ENCODE measurements around the gene CLASP2.
"Not testable (repeated sequence)": the region's sequence is repeated elsewhere in the genome, so short reads cannot be mapped to it uniquely, and the experiment has no call there.

Gene CLASP2

DNA sequence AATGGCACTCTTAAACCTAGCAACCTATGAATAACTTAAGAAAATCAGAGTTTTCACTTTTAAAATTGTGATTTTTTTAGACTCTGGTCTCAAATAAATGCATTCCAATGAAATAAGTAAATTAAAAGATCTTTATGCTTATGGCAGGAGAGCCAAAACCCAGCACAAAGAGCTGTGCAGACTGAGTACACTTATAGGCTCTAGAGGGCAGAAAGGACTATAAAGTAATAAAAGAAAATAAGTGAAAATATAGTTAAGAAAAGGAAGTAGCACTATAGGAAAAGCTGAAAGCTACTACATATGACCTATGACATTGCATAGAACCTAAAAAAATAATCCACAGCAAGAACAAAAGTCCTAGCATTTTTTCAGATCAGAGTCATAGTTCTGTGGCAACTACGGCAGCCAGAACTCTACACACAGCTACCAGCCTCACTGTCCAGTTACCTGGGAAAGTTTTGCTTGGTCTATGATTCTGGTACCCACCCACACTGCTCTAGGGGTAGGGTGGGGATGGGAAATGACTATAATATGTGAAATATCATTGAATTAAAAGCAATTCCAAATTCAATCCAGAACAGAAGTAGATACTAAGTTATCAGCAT, 30.5 kb downstream of the CLASP2 start:
- DNase-seq, result no peak

DNA sequence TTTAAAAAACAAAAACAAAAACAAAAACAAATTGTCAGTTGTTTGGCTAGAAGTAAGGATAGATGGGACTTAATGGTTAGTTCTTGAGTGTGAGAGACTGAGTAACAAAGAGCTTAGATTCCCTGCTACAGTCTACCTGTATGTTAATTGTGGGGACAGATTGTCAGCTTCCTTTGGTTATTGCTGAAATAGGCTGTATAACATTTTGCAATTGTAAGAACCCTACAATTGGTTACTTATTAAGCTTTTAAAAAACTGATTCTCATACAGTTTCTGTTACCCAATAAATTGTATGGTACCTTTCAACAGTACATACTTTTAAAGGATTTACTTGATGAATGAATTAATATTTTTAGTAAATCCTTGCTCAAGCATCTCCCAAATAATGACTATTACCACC, 35.3 kb downstream of the CLASP2 start:
- DNase-seq, result no peak

DNA sequence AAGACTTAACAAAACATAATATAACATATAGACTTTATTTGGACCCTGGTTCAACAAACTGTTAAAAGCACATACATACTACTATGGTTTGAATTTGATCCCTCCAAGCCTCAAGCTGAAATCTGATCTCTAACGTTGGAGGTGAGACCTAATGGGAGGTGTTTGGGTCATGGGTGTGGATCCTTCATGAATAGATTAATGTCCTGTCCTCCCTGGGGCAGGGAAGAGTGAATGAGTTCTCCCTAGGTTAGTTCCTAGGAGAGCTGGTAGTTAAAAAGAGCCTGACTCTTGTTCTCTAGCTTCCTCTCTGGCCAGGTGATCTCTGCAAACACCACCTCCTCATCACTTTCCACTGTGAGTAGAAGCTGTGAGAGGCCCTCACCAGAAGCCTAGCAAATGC, 36.4 kb downstream of the CLASP2 start:
- DNase-seq, result no peak

DNA sequence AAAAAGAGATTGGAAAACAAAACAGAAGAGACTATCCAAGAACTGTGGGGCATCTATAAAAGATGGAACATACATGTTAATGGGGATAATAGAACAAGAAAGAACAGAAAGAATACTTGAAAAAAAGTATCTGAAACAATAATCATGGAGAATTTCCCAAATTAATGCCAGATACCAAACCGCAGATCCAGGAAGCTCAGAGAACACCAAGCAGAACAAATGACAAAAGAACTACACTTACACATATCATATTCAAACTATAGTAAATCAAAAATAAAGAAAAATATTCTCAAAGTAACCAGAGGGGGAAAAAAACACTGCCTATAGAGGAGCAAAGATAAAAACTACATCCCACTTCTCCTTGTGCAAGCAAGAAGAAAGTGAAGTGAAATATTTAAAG, 40.0 kb downstream of the CLASP2 start:
- DNase-seq, result no peak

DNA sequence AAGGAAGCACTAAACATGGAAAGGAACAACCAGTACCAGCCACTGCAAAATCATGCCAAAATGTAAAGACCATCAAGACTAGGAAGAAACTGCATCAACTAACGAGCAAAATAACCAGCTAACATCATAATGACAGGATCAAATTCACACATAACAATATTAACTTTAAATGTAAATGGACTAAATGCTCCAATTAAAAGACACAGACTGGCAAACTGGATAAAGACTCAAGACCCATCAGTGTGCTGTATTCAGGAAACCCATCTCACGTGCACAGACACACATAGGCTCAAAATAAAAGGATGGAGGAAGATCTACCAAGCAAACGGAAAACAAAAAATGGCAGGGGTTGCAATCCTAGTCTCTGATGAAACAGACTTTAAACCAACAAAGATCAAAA, 44.6 kb downstream of the CLASP2 start:
- DNase-seq, result not testable (repeated sequence)

DNA sequence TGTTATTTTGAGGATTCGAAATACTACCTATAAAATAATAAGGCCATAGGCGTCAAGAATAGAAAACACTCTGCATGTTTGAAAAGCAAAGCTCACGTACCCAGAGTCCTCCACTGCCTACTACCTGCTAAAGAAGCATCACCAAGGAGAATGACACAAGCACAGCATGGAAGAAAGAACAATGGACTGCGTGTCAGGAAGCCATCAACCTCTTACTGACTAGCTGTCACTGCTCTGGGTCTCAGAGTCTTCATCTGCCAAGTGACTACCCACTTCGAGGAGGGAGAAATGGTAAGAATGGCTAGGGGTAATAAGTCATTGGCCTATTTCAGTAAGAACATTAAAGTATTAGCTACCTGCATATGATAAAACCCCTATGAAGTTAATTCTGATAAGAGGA, 49.4 kb downstream of the CLASP2 start:
- no peak for DNase-seq

DNA sequence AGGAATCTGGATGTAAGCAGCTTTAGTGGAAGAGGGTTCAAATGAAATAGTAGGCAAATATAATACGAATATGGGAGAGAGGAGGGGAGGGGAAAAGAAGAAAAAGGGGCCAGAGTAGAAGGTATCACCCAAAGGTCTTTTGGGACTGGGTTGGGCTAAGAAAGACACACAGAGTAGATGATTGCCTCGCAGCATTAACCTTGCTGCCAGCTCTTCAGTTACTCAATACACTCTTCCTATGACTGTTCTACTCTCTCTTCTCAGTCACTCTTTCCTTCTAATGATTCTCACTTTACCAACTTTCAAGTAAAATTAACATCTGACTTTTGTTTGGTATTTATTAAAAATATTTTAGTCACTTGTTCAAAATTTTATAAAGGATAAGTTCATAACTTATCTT, 52.8 kb downstream of the CLASP2 start:
- DNase-seq, result no peak

DNA sequence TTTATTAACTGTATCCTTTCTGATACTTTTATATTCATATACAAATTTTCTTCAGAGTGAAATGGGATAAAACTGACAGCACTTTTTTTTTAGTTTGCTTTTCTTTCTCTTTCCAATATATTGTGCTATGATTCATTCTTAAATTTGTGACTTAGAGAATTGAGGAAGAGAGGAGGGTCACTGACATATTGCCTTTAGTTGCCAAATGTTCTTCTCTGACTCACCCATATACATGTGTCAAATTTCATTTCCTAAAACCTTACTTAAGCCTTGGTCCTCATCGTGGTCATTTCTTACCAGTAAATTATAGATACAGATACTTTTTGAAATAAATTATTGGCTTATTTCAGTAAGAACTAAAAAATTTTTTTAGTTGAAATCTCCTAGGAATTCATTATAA, 53.9 kb downstream of the CLASP2 start:
- no peak for DNase-seq

DNA sequence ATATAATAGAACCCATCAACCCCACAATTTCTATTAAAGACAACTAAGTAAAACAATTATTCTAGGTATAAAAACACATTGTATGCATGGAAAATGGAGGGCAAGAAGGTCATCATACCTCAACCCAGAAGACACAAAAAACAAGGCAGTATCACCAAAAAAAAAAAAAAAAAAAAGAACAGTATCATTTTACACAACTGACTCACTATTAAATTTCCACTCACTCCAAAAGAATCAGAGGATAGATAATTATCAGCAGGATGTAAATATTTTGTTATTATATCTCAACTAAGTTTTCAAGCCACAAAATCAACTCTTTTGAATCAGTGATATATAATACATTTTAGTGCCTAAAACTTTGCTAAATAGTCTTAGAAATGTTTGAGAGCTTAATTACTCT, 55.0 kb downstream of the CLASP2 start:
- DNase-seq, result no peak

DNA sequence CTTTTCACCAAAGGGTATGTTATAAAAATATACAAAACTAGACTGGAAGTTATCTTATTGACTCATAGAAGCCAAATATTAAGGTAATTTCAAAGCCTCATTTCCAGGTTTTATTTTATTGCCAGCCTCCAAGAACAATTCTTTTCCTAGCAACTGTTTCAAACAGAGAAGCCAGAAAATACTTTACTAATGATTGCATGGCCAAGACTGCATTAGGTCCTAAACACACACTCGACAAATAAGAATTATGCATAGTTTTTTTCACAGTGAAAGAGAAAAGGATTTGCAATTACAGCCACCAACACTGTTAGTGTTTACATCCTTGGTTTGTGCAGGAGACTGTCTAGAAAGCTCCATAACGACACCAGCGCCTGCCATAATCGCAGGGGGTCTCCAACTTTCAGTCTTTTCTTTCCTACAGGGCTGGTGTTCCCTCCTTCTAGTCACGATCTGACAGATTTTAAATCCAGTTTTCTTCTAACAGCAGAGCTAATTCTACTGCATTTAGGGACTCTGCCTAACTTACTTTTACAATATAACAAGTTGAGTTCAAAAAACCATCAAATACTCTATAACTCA, 58.1 kb downstream of the CLASP2 start:
- no peak for DNase-seq

DNA sequence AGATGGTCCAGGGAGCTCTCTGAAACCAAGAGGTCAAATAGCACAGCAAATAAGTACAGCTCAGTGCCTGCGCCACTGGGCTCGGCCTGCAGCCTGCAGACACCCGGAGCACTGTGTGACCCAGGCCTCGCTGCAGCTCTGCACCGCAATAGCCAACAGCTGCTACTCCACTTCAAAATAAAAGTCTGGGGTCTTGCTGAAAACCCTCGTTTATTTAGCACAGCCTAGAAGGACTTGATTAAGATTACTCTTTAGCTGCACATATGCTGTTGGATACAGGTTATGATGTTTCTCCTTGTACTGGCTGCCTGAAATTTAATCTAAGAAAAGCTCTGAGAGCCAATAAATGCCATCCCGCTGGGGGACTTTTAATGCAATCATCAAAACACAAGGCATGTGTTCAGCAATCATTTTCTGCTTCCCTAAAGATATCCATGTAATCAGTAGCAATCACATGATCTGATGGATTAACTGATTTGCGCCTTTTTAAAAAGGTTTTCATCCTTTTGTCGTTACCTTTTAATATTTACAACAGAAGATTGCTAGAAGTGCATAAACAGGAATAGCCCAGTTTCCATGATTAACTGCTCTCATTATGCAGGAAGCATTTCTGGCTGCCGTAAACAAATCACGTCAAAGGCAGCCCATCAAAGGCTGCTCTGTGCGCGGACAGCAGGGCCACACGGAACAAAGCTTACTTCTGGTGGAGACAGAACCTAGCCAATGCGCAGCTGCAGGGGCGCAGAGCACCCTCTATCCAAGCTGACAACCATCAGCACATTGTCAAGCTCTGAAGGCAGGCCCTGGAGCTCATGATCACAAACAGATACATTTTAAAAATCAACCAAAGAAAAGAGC, 58.8 kb downstream of the CLASP2 start:
- no peak for DNase-seq

DNA sequence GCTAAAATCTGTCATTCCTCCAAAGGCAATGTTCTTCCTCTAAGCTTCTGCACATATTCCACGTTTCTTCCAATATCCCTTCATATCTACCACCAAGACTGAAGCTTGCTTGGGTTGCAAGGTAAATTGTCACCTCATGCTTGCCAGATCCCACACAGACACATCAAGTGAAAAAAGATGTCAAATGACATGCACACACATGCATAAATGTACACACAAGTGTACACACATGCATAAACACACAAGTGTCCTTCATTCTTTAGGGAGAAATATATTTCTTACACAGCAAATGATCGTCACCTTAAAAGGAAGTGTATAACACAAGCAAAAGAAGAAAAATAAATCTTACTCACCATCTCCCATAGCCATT, 59.4 kb downstream of the CLASP2 start:
- DNase-seq, result no peak

DNA sequence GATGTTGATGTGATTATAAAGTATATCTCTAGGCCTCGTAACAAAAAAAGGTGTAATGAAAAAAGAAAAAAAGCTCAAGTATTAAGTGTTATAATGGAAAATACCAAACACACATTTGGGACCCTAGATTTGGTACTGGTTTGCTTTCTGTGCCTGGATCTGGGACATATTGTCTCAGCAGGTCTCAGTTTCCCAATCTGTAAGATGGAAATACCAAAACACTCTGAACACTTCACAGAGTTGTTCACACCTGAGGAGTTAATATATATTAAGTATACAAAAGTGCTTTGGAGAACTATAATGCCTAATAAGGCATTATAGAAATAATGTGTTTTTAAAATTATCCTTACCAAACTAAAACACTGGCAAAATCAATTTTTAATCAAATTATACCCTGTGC, 60.0 kb downstream of the CLASP2 start:
- no peak for DNase-seq

DNA sequence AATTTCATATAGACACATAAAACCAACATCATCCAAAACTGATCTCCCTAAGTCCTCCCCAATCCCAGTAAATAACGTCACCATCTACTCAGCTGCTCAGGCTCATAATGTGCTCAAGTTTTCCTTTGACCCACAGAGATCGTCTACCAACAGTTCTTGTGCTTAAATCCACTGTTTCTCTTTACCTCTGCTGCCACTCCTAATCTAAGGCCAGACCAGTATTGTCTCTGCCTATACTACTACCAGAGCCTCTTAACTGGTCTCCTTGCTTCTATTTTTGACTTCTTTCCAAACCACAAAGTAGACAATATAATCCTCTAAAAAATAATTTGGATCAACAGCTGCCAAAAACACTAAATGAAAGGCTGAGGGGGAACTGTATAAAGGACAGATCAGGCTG, 65.3 kb downstream of the CLASP2 start:
- DNase-seq, result no peak

DNA sequence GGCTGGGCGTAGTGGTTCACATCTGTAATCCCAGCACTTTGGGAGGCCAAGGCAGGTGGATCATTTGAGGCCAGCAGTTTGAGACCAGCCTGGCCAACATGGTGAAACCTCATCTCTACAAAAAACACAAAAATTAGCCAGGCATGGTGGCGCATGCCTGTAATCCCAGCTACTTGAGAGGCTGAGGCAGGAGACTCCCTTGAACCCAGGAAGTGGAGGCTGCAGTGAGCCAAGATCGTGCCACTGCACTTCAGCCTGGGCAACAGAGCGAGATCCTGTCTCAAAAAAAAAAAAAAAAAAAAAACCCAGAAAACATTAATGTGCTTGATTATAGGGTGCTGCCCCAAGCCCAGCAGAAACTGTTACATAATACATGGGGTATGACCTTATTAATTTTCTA, 67.0 kb downstream of the CLASP2 start:
- not testable (repeated sequence) for DNase-seq

DNA sequence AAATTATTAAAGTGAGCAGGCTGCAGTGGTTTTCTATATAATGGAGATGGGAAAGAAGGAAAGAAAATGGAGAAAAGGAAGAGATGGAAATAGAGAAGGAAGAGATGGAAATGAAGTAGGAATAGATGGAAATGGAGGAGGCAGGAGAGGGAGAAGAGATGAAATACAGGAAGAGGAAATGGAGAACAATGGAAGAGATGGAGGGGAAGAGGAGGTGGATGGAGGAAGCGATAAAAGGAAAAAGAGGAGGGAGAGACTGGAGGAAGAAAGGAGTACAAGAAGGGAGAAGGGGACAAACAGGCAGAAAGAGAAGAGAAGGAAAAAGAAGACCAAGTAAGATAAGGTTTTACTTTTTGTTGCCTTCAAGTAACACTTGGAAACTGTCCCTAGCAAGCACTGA, 67.6 kb downstream of the CLASP2 start:
- DNase-seq, result no peak

DNA sequence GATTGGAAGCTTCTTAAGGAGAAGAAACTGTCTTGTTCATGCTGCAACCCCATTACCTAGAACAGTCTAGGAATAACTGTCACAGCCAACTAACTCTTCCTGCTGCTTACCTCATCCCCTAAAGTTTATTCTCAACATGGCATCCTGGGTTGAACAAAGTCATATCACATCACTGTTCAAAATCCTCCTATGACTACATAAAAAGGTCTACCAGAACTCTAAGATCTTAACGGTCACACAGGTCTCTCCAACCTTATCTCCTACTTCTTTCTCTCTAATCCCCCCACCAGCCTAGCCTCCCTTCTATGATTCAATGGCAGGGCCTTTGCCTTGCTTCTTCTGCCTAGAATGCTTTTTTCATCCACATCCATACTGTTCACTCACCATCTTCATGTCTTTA, 69.3 kb downstream of the CLASP2 start:
- no peak for DNase-seq

DNA sequence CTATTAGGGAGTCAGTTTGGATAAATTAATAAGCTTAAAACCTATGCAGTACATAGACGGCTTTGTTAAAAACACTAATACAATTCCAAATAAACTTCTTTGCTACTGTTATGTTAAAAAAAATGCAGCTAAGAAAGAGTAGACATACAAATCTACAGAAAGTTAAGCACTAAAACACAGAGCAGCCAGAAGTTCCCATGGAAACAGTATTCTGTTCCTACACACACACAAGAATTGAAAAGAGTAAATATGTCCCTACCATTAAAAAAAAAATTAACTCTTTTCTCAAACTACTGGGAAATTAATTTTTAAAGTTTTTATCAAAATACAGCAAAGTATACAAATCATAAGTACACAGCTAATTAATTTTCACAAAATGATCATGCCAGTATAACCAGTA, 71.6 kb downstream of the CLASP2 start:
- no peak for DNase-seq

DNA sequence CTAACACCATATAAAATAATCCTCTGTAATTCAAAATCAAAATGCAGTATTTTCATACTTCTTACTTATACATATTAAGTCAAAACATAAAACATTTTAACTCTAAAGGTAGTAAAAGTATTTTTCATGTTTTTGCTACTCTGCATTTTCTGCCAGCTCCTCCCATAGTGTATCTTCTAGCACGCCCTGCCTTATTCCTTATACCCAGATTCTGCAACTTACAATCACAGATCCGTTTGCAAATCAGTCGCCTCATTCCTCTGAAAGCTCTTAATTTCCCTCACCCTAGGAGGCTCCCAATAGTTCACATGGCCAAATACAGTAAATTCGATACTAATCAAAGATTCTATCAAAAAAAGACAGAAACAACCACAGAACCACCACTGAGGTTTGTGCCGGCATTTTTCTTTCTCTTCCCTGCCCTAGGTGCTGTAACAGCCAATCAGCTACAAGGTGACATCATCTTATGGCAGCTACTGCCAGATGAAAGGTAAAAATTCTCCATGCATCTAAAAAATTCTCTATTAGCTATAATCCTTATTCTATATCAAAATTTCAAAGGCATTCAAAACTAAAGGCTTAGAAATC, 72.9 kb downstream of the CLASP2 start:
- DNase-seq, result peak in 1 of 2 experiments; percentile 3

DNA sequence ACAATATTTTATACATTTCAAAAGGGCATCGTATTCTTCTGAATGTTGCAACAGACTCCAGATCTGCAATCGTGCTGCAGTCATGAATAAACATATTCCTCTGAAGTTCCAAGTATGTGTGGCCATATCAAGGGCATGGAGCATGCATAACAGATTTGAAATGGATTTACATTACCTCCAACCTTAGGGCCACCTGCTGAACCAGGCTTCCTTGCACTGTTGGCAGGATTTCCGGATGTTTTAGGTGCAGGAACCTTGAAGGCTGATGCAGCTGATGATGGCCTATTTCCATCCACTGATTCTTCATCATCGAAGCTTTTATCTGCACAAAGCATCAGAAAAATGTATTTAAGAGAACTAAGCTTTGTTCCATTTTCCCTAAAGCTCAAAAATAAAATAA, 73.5 kb downstream of the CLASP2 start:
- DNase-seq, result no peak

DNA sequence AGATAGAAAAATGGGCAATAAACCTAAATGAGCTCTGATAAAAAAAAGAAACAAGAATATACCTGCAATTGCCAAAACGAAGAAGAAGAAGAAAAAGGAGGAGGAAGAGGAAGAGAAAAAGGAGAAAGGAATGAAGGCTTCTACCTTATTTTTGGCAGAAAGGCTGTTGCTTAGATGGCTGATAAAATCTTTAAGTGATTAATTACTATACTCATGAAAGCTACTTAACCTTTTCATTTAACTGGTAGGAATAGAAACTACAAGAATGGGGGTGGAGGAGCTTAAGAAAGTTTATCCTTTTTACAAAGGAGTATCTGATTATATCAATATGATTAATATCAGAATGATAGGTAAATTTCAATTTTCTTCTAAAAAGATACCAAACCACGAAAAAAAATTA, 75.2 kb downstream of the CLASP2 start:
- no peak for DNase-seq

DNA sequence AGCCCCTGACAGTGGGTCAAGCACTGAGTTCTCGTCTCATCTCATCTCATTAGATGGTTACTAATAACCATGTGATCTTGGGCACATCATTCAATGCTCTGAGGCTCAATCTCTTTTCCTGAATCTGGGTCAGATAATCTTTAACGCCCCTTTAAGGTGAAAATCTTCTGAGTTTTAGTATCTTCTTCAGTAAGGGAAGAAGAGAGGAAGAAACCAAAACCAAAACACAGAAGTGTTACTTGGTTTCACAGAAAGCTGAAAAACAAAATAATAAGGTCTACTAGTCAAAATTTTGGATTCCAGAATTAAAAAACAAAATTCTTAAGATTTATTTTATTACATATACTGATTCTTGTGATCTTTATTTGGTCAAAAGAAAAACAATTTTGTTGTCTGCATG, 78.2 kb downstream of the CLASP2 start:
- no peak for DNase-seq

DNA sequence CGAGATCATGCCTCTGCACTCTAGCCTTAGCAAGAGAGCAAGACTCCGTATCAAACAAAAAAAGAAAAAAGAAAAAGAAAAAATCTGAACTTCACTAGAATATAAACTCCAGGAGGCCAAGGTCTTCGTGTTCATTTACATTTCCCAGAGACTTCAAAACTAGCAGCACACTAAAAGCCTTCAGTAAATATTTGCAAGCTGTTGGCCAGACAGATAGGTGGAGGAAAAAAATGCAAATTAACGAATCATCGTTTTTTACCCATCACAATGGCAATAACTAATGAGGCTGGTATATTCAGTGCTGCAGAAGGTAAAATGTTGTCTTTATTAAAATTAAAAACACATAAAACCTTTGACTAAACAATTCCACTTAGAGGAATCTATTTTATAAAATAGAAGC, 80.6 kb downstream of the CLASP2 start:
- no peak for DNase-seq

Measured in activated CD4-positive, alpha-beta T cell treated with anti-CD3 and anti-CD28 coated beads, Interleukin-2, amount 50 U/mL, for 4 hours (primary cell).